Mesendoderm (in vitro differentiated cells): Measurements from ENCODE around the gene RAB6C.
"Not testable (repeated sequence)": the region's sequence is repeated elsewhere in the genome, so short reads cannot be mapped to it uniquely, and the experiment has no call there.

Experiments used
- DNase-seq: peaks from one replicate; pipeline ENCODE4 v3.0.0; 2013
- H2AK5ac ChIP-seq: 2 replicates; pipeline ENCODE4 v1.6.1; 2013; ENCODE audit warnings: low read length, inconsistent platforms
- H2BK120ac ChIP-seq: 2 replicates; pipeline ENCODE4 v1.6.1; 2013; ENCODE audit warnings: low read depth, mild to moderate bottlenecking, low read length, moderate library complexity, mixed read lengths
- H2BK15ac ChIP-seq: replicated peaks from 2 replicates; pipeline ENCODE4 v1.6.1; 2013; ENCODE audit warnings: low read depth, mild to moderate bottlenecking, moderate library complexity
- H2BK5ac ChIP-seq: 2 replicates; pipeline ENCODE4 v1.6.1; 2013; ENCODE audit warnings: low read length, inconsistent platforms
- H3K18ac ChIP-seq: 2 replicates; pipeline ENCODE4 v1.6.1; 2013; ENCODE audit warnings: mild to moderate bottlenecking, low read length, mixed read lengths
- H3K23ac ChIP-seq: one replicate; pipeline ENCODE4 v1.6.1; 2013; ENCODE audit warnings: low read length
- H3K27ac ChIP-seq: 2 replicates; pipeline ENCODE4 v1.5.1; 2013; ENCODE audit warnings: low read depth, mild to moderate bottlenecking, inconsistent platforms, low read length, moderate library complexity
- H3K27me3 ChIP-seq: 2 replicates; pipeline ENCODE4 v1.6.1; 2013; ENCODE audit warnings: low read length, control low read depth, mild to moderate bottlenecking, inconsistent platforms; ENCODE audit not compliant: insufficient read depth, poor library complexity
- H3K36me3 ChIP-seq: 2 replicates; pipeline ENCODE4 v1.6.1; 2013; ENCODE audit warnings: low read length, inconsistent platforms; ENCODE audit not compliant: control insufficient read depth, insufficient read depth
- H3K4ac ChIP-seq: one replicate; pipeline ENCODE4 v1.6.1; 2013; ENCODE audit warnings: low read depth, mild to moderate bottlenecking, low read length, moderate library complexity
- H3K4me1 ChIP-seq: 2 replicates; pipeline ENCODE4 v1.6.1; 2013; ENCODE audit warnings: low read depth, low read length, inconsistent platforms; ENCODE audit not compliant: control insufficient read depth
- H3K4me2 ChIP-seq: 2 replicates; pipeline ENCODE4 v1.6.1; 2013; ENCODE audit warnings: low read length
- H3K4me3 ChIP-seq: 2 replicates; pipeline ENCODE4 v1.5.1; 2013; ENCODE audit warnings: mild to moderate bottlenecking, low read length
- H3K56ac ChIP-seq: one replicate; pipeline ENCODE4 v1.6.1; 2013; ENCODE audit warnings: low read length
- H3K79me1 ChIP-seq: 2 replicates; pipeline ENCODE4 v1.6.1; 2013; ENCODE audit warnings: low read length, inconsistent platforms
- H3K79me2 ChIP-seq: 2 replicates; pipeline ENCODE4 v1.6.1; 2013; ENCODE audit warnings: mild to moderate bottlenecking, low read length; ENCODE audit not compliant: control insufficient read depth, insufficient read depth
- H3K9ac ChIP-seq: 2 replicates; pipeline ENCODE4 v1.6.1; 2013; ENCODE audit warnings: low read length, inconsistent platforms
- H4K5ac ChIP-seq: one replicate; pipeline ENCODE4 v1.6.1; 2013; ENCODE audit warnings: low read length
- H4K8ac ChIP-seq: one replicate; pipeline ENCODE4 v1.6.1; 2013; ENCODE audit warnings: low read depth, mild to moderate bottlenecking, control low read depth, low read length, moderate library complexity
- WGBS: extraction: QIAGEN DNeasy Blood & Tissue Kit; methylation state at CpG from one replicate; pipeline ENCODE4 v1.1.7; 2013; ENCODE audit warnings: low lambda C conversion rate, missing lambda C conversion rate; ENCODE audit not compliant: insufficient coverage; ENCODE audit errors: extremely low coverage; 5-methylcytosine and 5-hydroxymethylcytosine counted together

Gene RAB6C

DNA sequence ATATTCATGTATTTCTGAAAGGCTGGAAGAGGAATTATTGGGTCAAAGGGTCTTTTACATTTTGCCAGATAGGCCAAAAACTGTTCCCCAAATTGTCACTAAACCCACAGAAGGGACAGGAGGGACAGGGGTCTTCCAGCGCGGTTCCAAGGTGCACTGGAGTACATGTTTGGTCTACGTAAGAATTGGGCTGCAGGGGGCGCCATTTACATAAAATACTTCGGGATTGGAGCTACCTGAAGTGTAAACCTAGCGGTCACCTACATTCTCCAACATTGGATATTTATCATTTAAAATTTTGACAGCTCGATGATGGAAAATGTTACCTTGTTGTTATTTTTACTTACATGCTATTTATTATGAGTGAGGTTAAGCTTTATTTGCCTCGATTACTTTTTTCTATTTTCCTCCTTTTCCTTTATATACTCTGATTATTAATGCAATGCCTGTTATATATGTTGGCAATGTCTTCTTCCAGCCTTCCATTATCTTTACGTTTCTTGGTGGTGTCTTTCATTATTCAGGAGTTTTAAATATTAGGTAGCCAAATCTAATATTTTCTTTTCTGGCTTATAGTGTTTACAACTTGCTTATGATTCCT lies 43.0 kb upstream of the RAB6C start:
- H3K79me2 ChIP-seq = no peaks in the 10 kb centered on the region
- no peak overlapping the region for H3K23ac ChIP-seq
- H2BK5ac ChIP-seq = no peak overlapping the region
- H4K8ac ChIP-seq = no peak overlapping the region
- no peak overlapping the region for H3K4me3 ChIP-seq
- H2BK120ac ChIP-seq = no peak overlapping the region
- no peaks in the 10 kb centered on the region for H3K4me1 ChIP-seq
- H3K36me3 ChIP-seq = no peaks in the 10 kb centered on the region
- no peaks in the 10 kb centered on the region for H3K27me3 ChIP-seq
- no peak overlapping the region for H4K5ac ChIP-seq
- H3K4ac ChIP-seq = no peak overlapping the region
- H3K4me2 ChIP-seq = no peak overlapping the region
- H3K18ac ChIP-seq = no peak overlapping the region
- no peak for DNase-seq
- no peaks in the 10 kb centered on the region for H3K79me1 ChIP-seq
- WGBS = no CpG with 5 or more reads among the region's 9 CpGs
- no peak overlapping the region for H3K27ac ChIP-seq
- H2AK5ac ChIP-seq = no peak overlapping the region
- no peak overlapping the region for H3K56ac ChIP-seq
- H3K9ac ChIP-seq = no peak overlapping the region
- no peak overlapping the region for H2BK15ac ChIP-seq

DNA sequence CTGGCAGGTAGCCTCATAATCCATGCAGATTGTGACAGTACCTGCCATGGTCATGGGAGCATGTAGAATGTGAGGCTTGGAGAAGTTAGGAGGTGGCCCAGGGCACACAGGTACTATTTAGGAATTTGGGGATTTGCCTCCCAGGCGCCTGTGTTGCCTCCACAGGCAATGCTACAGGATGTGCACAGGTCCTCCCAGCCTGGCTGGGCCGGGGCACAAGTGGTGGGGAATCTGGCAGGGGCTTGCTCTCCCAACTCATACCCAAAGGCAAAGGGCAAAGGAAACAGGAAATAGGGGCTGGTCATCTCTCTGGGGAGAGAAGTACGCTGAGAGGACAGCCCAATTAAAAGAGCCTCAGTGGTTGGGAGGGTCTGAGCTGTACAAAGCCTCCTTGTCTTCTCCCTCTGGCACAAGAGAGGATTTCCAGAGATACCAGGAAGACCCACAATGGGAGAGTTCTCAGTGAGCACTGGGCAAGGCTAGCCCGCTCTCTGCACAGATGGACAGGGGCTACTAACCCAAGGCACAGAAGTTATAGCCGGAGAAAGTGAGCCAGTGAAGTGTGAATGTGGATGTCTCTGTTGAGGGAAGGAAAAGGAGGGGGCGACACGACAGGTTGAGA lies 40.5 kb upstream of the RAB6C start:
- not testable (repeated sequence) for H2BK5ac ChIP-seq, H4K8ac ChIP-seq, H3K9ac ChIP-seq, H3K4ac ChIP-seq, H2BK120ac ChIP-seq, H2BK15ac ChIP-seq, H3K23ac ChIP-seq, H2AK5ac ChIP-seq, H3K27ac ChIP-seq, H3K4me3 ChIP-seq, DNase-seq, H3K18ac ChIP-seq, H3K79me2 ChIP-seq, H3K4me1 ChIP-seq, H3K4me2 ChIP-seq, H3K36me3 ChIP-seq, H3K27me3 ChIP-seq, H3K79me1 ChIP-seq, H3K56ac ChIP-seq, H4K5ac ChIP-seq
- WGBS = no CpG with 5 or more reads among the region's 7 CpGs

GRCh38 chr2:129943456-129943855 lies 36.0 kb upstream of the RAB6C start:
- H3K36me3 ChIP-seq, H3K79me1 ChIP-seq, H3K4me1 ChIP-seq, H3K4me3 ChIP-seq, H3K79me2 ChIP-seq, H2BK5ac ChIP-seq, H4K5ac ChIP-seq, H3K4ac ChIP-seq, DNase-seq, H3K56ac ChIP-seq, H2AK5ac ChIP-seq, H3K27me3 ChIP-seq, H2BK120ac ChIP-seq, H3K4me2 ChIP-seq, H3K27ac ChIP-seq, H3K18ac ChIP-seq, H3K23ac ChIP-seq, H3K9ac ChIP-seq, H2BK15ac ChIP-seq, H4K8ac ChIP-seq: not testable (repeated sequence)
- WGBS = no CpG with 5 or more reads among the region's 8 CpGs

GRCh38 chr2:129945557-129945956 lies 33.9 kb upstream of the RAB6C start:
- Histone ChIP-seq H3K4me3 (no peak overlapping the region), H2AK5ac (no peak overlapping the region), H2BK120ac (no peak overlapping the region), H3K9ac (no peak overlapping the region), H4K5ac (no peak overlapping the region), H3K4ac (no peak overlapping the region), H2BK15ac (no peak overlapping the region), H4K8ac (no peak overlapping the region), H3K79me2 (no peaks in the 10 kb centered on the region), H2BK5ac (no peak overlapping the region), H3K4me2 (no peak overlapping the region), H3K27me3 (no peaks in the 10 kb centered on the region), H3K18ac (no peak overlapping the region), H3K4me1 (no peaks in the 10 kb centered on the region), H3K79me1 (no peaks in the 10 kb centered on the region), H3K56ac (no peak overlapping the region), H3K27ac (no peak overlapping the region), H3K36me3 (no peaks in the 10 kb centered on the region), H3K23ac (no peak overlapping the region)
- DNase-seq = no peak

- H3K4me2 ChIP-seq, H3K4me3 ChIP-seq, H4K8ac ChIP-seq, H3K27me3 ChIP-seq, H3K23ac ChIP-seq, H3K4ac ChIP-seq, H4K5ac ChIP-seq, H2BK15ac ChIP-seq, H3K9ac ChIP-seq, H3K79me1 ChIP-seq, H3K36me3 ChIP-seq, H2BK5ac ChIP-seq, H3K4me1 ChIP-seq, H3K18ac ChIP-seq, H3K27ac ChIP-seq, H2AK5ac ChIP-seq, DNase-seq, H3K56ac ChIP-seq, H2BK120ac ChIP-seq, H3K79me2 ChIP-seq: not testable (repeated sequence)
- WGBS = no CpG with 5 or more reads among the region's 2 CpGs
Observed at GRCh38 chr2:129947712-129948111, 31.8 kb upstream of the RAB6C start.

- not testable (repeated sequence) for H2BK15ac ChIP-seq, DNase-seq, H4K5ac ChIP-seq, H3K79me1 ChIP-seq, H3K18ac ChIP-seq, H3K56ac ChIP-seq, H4K8ac ChIP-seq, H3K79me2 ChIP-seq, H3K4me2 ChIP-seq, H2BK120ac ChIP-seq, H3K9ac ChIP-seq, H2AK5ac ChIP-seq, H3K36me3 ChIP-seq, H3K27ac ChIP-seq, H3K4me1 ChIP-seq, H3K23ac ChIP-seq, H3K4ac ChIP-seq, H2BK5ac ChIP-seq, H3K27me3 ChIP-seq, H3K4me3 ChIP-seq
- WGBS = no CpG with 5 or more reads among the region's 6 CpGs
Observed at GRCh38 chr2:129956171-129956570, 23.3 kb upstream of the RAB6C start.
